Measurements from ENCODE around the gene ADGRF3. TPM values are rescaled to one million over a fixed set of nuclear protein-coding genes. Genes with fewer than 3 reads are reported as not detected.
"Not testable (repeated sequence)": the region's sequence is repeated elsewhere in the genome, so short reads cannot be mapped to it uniquely, and the experiment has no call there.

The ADGRF3 gene
- total RNA-seq, 1 experiment from 2014 or later = 0.48 TPM

GRCh38 chr2:26270373-26270772 lies 76.2 kb downstream of the ADGRF3 start:
- TF ChIP-seq CTCF (conservative IDR thresholded peaks at IDR 0.05) = no peak
- TF ChIP-seq EZH2 (IDR thresholded peaks at IDR 0.05; ENCODE audit: low read depth) = no peak
- Histone ChIP-seq H3K9me2 (ENCODE audit: insufficient read depth) (no peaks in the 10 kb centered on the region), H3K27me3 (ENCODE audit: insufficient read depth, low read depth) (no peaks in the 10 kb centered on the region), H3K36me3 (ENCODE audit: low read depth) (no peaks in the 10 kb centered on the region), H3K27ac (no peak overlapping the region), H2AFZ (no peak overlapping the region), H3K4me2 (no peak overlapping the region), H3K9me3 (ENCODE audit: insufficient read depth, low read depth) (no peaks in the 10 kb centered on the region), H3K4me1 (replicated peaks; ENCODE audit: insufficient read depth) (peaks cover 21% of the 10 kb centered on the region), H3F3A (ENCODE audit: insufficient read depth, low read depth) (peaks cover 16% of the 10 kb centered on the region; the same call in 1 of the 2 replicates), H4K20me1 (ENCODE audit: insufficient read depth) (no peaks in the 10 kb centered on the region), H3K4me3 (no peak overlapping the region), H3K79me2 (ENCODE audit: low read depth) (no peaks in the 10 kb centered on the region)
- CTCF ChIA-PET = no interaction called here
- no TSS peak for BruUV-seq (replicated peaks)
- DNase-seq = no peak
- intact Hi-C loops (cut with micrococcal nuclease; ENCODE audit: unreplicated experiment) = no loop called here
- POLR2A ChIA-PET (ENCODE audit: unreplicated experiment) = no interaction called here

GRCh38 chr2:26269571-26270158 lies 76.9 kb downstream of the ADGRF3 start:
- intact Hi-C loops (cut with micrococcal nuclease; ENCODE audit: unreplicated experiment) = no loop called here
- no peak for DNase-seq
- Histone ChIP-seq H2AFZ (no peak overlapping the region), H3K27ac (no peak overlapping the region), H3K36me3 (ENCODE audit: low read depth) (no peaks in the 10 kb centered on the region), H3K27me3 (ENCODE audit: insufficient read depth, low read depth) (no peaks in the 10 kb centered on the region), H3K9me3 (ENCODE audit: insufficient read depth, low read depth) (no peaks in the 10 kb centered on the region), H3K79me2 (ENCODE audit: low read depth) (no peaks in the 10 kb centered on the region), H4K20me1 (ENCODE audit: insufficient read depth) (no peaks in the 10 kb centered on the region), H3K9me2 (ENCODE audit: insufficient read depth) (no peaks in the 10 kb centered on the region), H3F3A (ENCODE audit: insufficient read depth, low read depth) (peaks cover 16% of the 10 kb centered on the region; the same call in 1 of the 2 replicates), H3K4me1 (replicated peaks; ENCODE audit: insufficient read depth) (peaks cover 20% of the 10 kb centered on the region), H3K4me3 (no peak overlapping the region), H3K4me2 (no peak overlapping the region)
- ChIA-PET CTCF (no interaction called here), POLR2A (ENCODE audit: unreplicated experiment) (interaction anchor here (0.7 kb wide), 1 partner anchor 39 kb away, joined by 3 read pairs; no protein-coding TSS in a partner anchor)
- no TSS peak for BruUV-seq (replicated peaks)
- TF ChIP-seq CTCF (conservative IDR thresholded peaks at IDR 0.05) (no peak), EZH2 (IDR thresholded peaks at IDR 0.05; ENCODE audit: low read depth) (no peak)

DNA sequence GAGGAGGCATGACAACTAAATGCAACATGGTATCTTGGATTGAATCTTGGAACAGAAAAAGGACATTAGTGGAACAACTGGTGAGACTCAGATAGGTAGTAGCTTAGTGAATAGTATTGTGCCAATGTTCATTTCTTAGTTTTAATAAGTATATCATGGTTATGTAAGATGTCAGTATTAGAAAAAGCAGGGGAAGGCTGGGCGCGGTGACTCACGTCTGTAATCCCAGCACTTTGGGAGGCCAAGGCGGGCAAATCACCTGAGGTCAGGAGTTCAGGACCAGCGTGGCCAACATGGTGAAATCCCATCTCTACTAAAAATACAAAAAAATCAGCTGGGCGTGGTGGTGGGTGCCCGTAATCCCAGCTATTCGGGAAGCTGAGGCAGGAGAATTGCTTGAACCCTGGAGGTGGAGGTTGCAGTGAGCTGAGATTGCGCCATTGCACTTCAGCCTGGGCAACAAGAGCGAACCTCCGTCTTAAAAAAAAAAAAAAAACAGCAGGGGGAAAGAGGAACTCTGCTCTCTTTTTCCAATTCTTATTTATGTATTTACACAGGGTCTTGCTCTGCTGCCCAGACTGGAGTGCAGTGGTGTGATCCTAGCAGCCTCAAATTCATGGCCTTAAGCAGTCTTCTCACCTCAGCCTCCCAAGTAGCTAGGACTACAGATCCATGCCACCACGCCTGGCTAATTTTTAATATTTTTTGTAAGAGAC lies 77.8 kb downstream of the ADGRF3 start:
- H3K27me3 ChIP-seq (ENCODE audit: insufficient read depth, low read depth); H3K27ac ChIP-seq; BruUV-seq (replicated peaks); H3K9me3 ChIP-seq (ENCODE audit: insufficient read depth, low read depth); DNase-seq; H3K36me3 ChIP-seq (ENCODE audit: low read depth); H3K79me2 ChIP-seq (ENCODE audit: low read depth); H3K4me2 ChIP-seq; H3F3A ChIP-seq (ENCODE audit: insufficient read depth, low read depth); H3K9me2 ChIP-seq (ENCODE audit: insufficient read depth); intact Hi-C loops (cut with micrococcal nuclease; ENCODE audit: unreplicated experiment); H4K20me1 ChIP-seq (ENCODE audit: insufficient read depth); POLR2A ChIA-PET (ENCODE audit: unreplicated experiment); H3K4me3 ChIP-seq; H2AFZ ChIP-seq: not testable (repeated sequence)
- CTCF ChIA-PET = interaction anchor here (0.6 kb wide), 1 partner anchor 124 kb away, joined by 6 read pairs; no protein-coding TSS in a partner anchor
- H3K4me1 ChIP-seq (replicated peaks; ENCODE audit: insufficient read depth) = peaks cover 12% of the 10 kb centered on the region
